Activated CD8-positive, alpha-beta memory T cell treated with anti-CD3 and anti-CD28 coated beads for 1 hour (primary cell): ENCODE measurements around the gene PCF11.
"Not testable (repeated sequence)": the region's sequence is repeated elsewhere in the genome, so short reads cannot be mapped to it uniquely, and the experiment has no call there.

Experiments used
- DNase-seq, 2 donors: peaks; one replicate each; pipeline ENCODE4 v3.0.0-alpha.2; 2020; ENCODE audit warnings: low read depth in 1 of 2; ENCODE audit errors: extremely low read depth in 1 of 2

PCF11 gene

GRCh38 chr11:83156996-83157593 is at the start of gene PCF11:
Gene PCF11, plus strand, starts transcription at chr11:83157131. Its CDS starts 309 bp downstream, at chr11:83157440.
- DNase-seq: peak in 1 of 2 donors; percentile 94

GRCh38 chr11:83112886-83113285 is 44.0 kb upstream of the PCF11 start:
- DNase-seq: no peak

- no peak for DNase-seq
Measured at GRCh38 chr11:83115026-83115425, 41.9 kb upstream of the PCF11 start.

GRCh38 chr11:83115551-83115950 is 41.4 kb upstream of the PCF11 start:
- DNase-seq: no peak

GRCh38 chr11:83116015-83116641 is 40.8 kb upstream of the PCF11 start:
- no peak for DNase-seq

- no peak for DNase-seq
Measured at GRCh38 chr11:83118814-83119213, 38.1 kb upstream of the PCF11 start.

GRCh38 chr11:83119216-83119615 is 37.7 kb upstream of the PCF11 start:
- no peak for DNase-seq

GRCh38 chr11:83120327-83120726 is 36.6 kb upstream of the PCF11 start:
- no peak for DNase-seq

- no peak for DNase-seq
Measured at GRCh38 chr11:83122050-83122449, 34.9 kb upstream of the PCF11 start.

- DNase-seq: no peak
Measured at GRCh38 chr11:83122766-83123165, 34.2 kb upstream of the PCF11 start.

- no peak for DNase-seq
Measured at GRCh38 chr11:83124636-83125424, 32.1 kb upstream of the PCF11 start.

GRCh38 chr11:83125577-83125976 is 31.4 kb upstream of the PCF11 start:
- DNase-seq: no peak

- no peak for DNase-seq
Measured at GRCh38 chr11:83127310-83127637, 29.7 kb upstream of the PCF11 start.

GRCh38 chr11:83132191-83132590 is 24.7 kb upstream of the PCF11 start:
- DNase-seq: no peak

- not testable (repeated sequence) for DNase-seq
Measured at GRCh38 chr11:83133266-83133665, 23.7 kb upstream of the PCF11 start.

GRCh38 chr11:83139310-83139709 is 17.6 kb upstream of the PCF11 start:
- DNase-seq: no peak

- DNase-seq: no peak
Measured at GRCh38 chr11:83140691-83141455, 16.1 kb upstream of the PCF11 start.

GRCh38 chr11:83147895-83148294 is 9.0 kb upstream of the PCF11 start:
- DNase-seq: no peak

- no peak for DNase-seq
Measured at GRCh38 chr11:83150450-83150849, 6.5 kb upstream of the PCF11 start.

- DNase-seq: no peak
Measured at GRCh38 chr11:83151274-83151977, 5.5 kb upstream of the PCF11 start.

- DNase-seq: no peak
Measured at GRCh38 chr11:83152264-83152663, 4.7 kb upstream of the PCF11 start.
